Activated naive CD4-positive, alpha-beta T cell treated with Interleukin-2 at 50 U/mL for 16 hours (primary cell): ENCODE measurements around the gene MAP7.
A peak's percentile ranks its signal among the peaks of the same experiment; 100 is the strongest.
"Not testable (repeated sequence)": the region's sequence is repeated elsewhere in the genome, so short reads cannot be mapped to it uniquely, and the experiment has no call there.

Experiments used
- DNase-seq: peaks from one replicate; pipeline ENCODE4 v3.0.0-alpha.2; 2020

Gene MAP7

GRCh38 chr6:136550330-136551071 lies at the start of gene MAP7:
MAP7 (minus strand) TSS chr6:136550422; CDS start chr6:136550408, 14 bp downstream.
- DNase-seq = peak; percentile 68

GRCh38 chr6:136599329-136600011 lies 49.2 kb upstream of the MAP7 start:
- no peak for DNase-seq

GRCh38 chr6:136598048-136598447 lies 47.8 kb upstream of the MAP7 start:
- no peak for DNase-seq

- no peak for DNase-seq
Measured at GRCh38 chr6:136594671-136595070, 44.4 kb upstream of the MAP7 start.

GRCh38 chr6:136593748-136594490 lies 43.7 kb upstream of the MAP7 start:
- DNase-seq = peak; percentile 45

- no peak for DNase-seq
Measured at GRCh38 chr6:136592930-136593673, 42.9 kb upstream of the MAP7 start.

GRCh38 chr6:136591617-136592016 lies 41.4 kb upstream of the MAP7 start:
- no peak for DNase-seq

- not testable (repeated sequence) for DNase-seq
Measured at GRCh38 chr6:136590846-136591245, 40.6 kb upstream of the MAP7 start.

- no peak for DNase-seq
Measured at GRCh38 chr6:136587527-136587926, 37.3 kb upstream of the MAP7 start.

GRCh38 chr6:136586295-136586694 lies 36.1 kb upstream of the MAP7 start:
- no peak for DNase-seq

GRCh38 chr6:136585523-136585922 lies 35.3 kb upstream of the MAP7 start:
- not testable (repeated sequence) for DNase-seq

GRCh38 chr6:136584290-136584689 lies 34.1 kb upstream of the MAP7 start:
- not testable (repeated sequence) for DNase-seq

GRCh38 chr6:136582711-136583471 lies 32.7 kb upstream of the MAP7 start:
- no peak for DNase-seq

- no peak for DNase-seq
Measured at GRCh38 chr6:136579800-136580199, 29.6 kb upstream of the MAP7 start.

GRCh38 chr6:136576821-136577220 lies 26.6 kb upstream of the MAP7 start:
- no peak for DNase-seq

GRCh38 chr6:136571496-136571895 lies 21.3 kb upstream of the MAP7 start:
- no peak for DNase-seq

- DNase-seq = no peak
Measured at GRCh38 chr6:136571065-136571464, 20.8 kb upstream of the MAP7 start.

- no peak for DNase-seq
Measured at GRCh38 chr6:136568129-136568528, 17.9 kb upstream of the MAP7 start.

GRCh38 chr6:136567688-136568087 lies 17.5 kb upstream of the MAP7 start:
- no peak for DNase-seq

- DNase-seq = no peak
Measured at GRCh38 chr6:136566851-136567250, 16.6 kb upstream of the MAP7 start.

GRCh38 chr6:136566007-136566487 lies 15.8 kb upstream of the MAP7 start:
- no peak for DNase-seq

- DNase-seq = no peak
Measured at GRCh38 chr6:136564180-136564579, 14.0 kb upstream of the MAP7 start.
